ENCODE data around the gene CELF2. TPM values are rescaled to one million over a fixed set of nuclear protein-coding genes. Genes with fewer than 3 reads are reported as not detected.
"Not testable (repeated sequence)": the region's sequence is repeated elsewhere in the genome, so short reads cannot be mapped to it uniquely, and the experiment has no call there.

The CELF2 gene
- total RNA-seq, 4 donors from 2014 or later = 27.0 to 44.1 (median 31.3) TPM

DNA sequence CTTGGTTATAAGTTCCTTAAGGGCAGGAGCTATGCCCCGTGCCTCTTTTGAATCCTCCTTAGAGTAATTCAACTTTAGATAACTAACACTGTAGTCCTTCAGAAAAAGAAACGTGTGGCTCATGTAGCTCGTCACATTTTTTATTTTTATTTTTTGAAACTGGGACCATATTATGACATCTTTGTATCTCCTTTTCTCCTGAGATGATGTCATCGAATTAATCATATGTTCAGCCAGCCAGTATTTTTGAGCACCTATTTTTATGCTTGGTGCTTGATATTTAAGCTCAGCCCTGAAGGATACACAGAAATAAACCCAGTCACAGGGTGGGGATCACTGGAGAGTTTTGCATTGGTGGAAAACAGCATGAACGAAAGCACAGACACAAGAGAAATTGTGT is 22.6 kb upstream of the CELF2 start:
- WGBS, 2 donors (ENCODE audit: low coverage in 1 of 2) = 87 to 98% methylated on average over 5 of the region's 5 CpGs

DNA sequence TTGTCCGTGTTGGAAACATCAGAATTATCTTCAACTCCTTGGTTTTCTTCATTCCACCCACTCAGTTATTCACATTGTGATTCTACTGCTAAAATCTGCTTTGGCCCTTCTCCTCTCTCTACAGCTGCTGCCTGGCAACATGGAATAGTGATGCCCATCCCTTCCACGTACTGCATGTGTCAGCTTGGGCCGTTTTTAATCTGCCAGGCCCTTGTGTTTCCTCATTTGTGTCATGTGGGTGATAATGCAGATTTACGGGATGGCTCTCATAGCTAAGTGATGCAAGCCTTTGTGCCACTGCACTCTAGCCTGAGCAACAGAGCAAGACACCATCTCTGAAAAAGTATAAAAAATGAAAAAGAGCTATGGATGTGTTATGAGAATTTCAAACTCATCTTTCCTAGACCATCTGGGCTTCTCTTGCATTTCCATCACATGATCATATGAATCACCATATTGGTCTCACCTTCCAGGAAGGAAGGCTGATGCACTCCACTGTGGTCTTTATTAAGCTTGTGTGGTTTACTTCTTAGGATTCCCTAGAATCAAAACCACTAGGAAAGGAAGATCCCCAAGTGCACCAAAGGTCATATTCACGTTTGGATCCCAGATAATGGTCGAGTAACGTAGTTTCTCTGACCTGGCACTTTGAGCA is 20.6 kb upstream of the CELF2 start:
- H3K36me3 ChIP-seq = no peaks in the 10 kb centered on the region
- H3K27ac ChIP-seq = no peak overlapping the region
- no peak for DNase-seq
- intact Hi-C loops (cut with DNase I; ENCODE audit: low total_unique reads) (no loop called here), in situ Hi-C loops (cut with MboI; ENCODE audit: low pct_ligation_motif_present in 1 of 4, low pct_unique_long_range_greater_than_20kb in 1 of 4, low sequenced_read_pairs in 3 of 4) (no loop called here)
- WGBS, 2 donors (ENCODE audit: low coverage in 1 of 2) = 71 to 87% methylated on average over 7 of the region's 7 CpGs
- no peaks in the 10 kb centered on the region for H3K4me1 ChIP-seq
- no peak overlapping the region for H3K4me3 ChIP-seq
- no peaks in the 10 kb centered on the region for H3K27me3 ChIP-seq
- no peaks in the 10 kb centered on the region for H3K9me3 ChIP-seq
- TF ChIP-seq POLR2A (IDR thresholded peaks at IDR 0.05) = no peak

More for the DNA sequence above, 22.6 kb upstream of the CELF2 start:
- Histone ChIP-seq H3K36me3 (no peaks in the 10 kb centered on the region), H3K4me3 (no peak overlapping the region), H3K9me3 (no peaks in the 10 kb centered on the region), H3K27me3 (no peaks in the 10 kb centered on the region), H3K27ac (no peak overlapping the region), H3K4me1 (no peaks in the 10 kb centered on the region)
- in situ Hi-C loops (cut with MboI; ENCODE audit: low pct_ligation_motif_present in 1 of 4, low pct_unique_long_range_greater_than_20kb in 1 of 4, low sequenced_read_pairs in 3 of 4) (no loop called here), intact Hi-C loops (cut with DNase I; ENCODE audit: low total_unique reads) (no loop called here)
- DNase-seq = no peak
- no peak for TF ChIP-seq EP300 (IDR thresholded peaks at IDR 0.05; ENCODE audit: low read depth)
- TF ChIP-seq POLR2A (IDR thresholded peaks at IDR 0.05) = no peak
- no peak for TF ChIP-seq CTCF (IDR thresholded peaks at IDR 0.05)
- no peak for TF ChIP-seq POLR2AphosphoS5 (IDR thresholded peaks at IDR 0.05)

DNA sequence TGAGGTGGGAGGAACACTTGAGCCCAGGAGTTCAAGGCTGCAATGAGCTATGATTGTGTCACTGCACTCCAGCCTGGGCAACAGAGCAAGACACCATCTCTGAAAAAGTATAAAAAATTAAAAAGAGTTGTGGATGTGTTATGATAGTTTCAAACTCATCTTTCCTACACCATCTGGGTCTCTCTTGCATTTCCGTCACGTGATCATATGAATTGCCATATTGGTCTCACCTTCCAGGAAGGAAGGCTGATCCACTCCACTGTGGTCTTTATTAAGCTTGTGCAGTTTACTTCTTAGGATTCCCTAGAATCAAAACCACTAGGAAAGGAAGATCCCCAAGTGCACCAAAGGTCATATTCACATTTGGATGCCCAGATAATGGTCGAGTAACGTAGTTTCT is 18.2 kb upstream of the CELF2 start:
- H3K4me3 ChIP-seq; H3K4me1 ChIP-seq; H3K36me3 ChIP-seq; DNase-seq; H3K27ac ChIP-seq; intact Hi-C loops (cut with DNase I; ENCODE audit: low total_unique reads); H3K9me3 ChIP-seq; H3K27me3 ChIP-seq; in situ Hi-C loops (cut with MboI; ENCODE audit: low pct_ligation_motif_present in 1 of 4, low pct_unique_long_range_greater_than_20kb in 1 of 4, low sequenced_read_pairs in 3 of 4): not testable (repeated sequence)
- WGBS, 2 donors (ENCODE audit: low coverage in 1 of 2) = 96 to 100% methylated on average over 4 of the region's 4 CpGs

DNA sequence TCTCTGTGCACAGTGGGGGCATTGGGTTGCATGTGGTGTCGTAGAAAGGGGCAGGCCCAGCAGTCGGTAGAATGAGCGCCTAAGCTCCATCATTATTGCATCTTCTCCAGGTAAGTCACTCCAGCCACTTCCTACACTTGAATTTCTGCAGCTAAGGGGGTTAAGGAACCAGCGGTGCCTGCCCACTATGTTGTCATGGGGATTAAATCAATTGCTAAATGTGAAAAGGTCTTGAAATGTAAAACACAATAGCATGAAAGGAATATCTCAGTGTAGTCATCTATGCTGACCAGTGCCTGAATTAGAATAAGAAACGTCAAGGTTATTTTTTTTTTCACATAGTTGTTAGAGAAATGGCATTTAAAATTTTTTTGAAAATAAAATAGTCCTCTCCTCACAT is 15.2 kb upstream of the CELF2 start:
- no peaks in the 10 kb centered on the region for H3K27me3 ChIP-seq
- TF ChIP-seq EP300 (IDR thresholded peaks at IDR 0.05; ENCODE audit: low read depth) = no peak
- TF ChIP-seq POLR2AphosphoS5 (IDR thresholded peaks at IDR 0.05) = no peak
- no peak for TF ChIP-seq POLR2A (IDR thresholded peaks at IDR 0.05)
- no peak for TF ChIP-seq CTCF (IDR thresholded peaks at IDR 0.05)
- no peak for DNase-seq
- H3K4me1 ChIP-seq = no peaks in the 10 kb centered on the region
- H3K36me3 ChIP-seq = no peaks in the 10 kb centered on the region
- H3K9me3 ChIP-seq = no peaks in the 10 kb centered on the region
- WGBS, 2 donors (ENCODE audit: low coverage in 1 of 2) = 64 to 91% methylated on average over 2 to 5 of the region's 5 CpGs
- no peak overlapping the region for H3K27ac ChIP-seq
- in situ Hi-C loops (cut with MboI; ENCODE audit: low pct_ligation_motif_present in 1 of 4, low pct_unique_long_range_greater_than_20kb in 1 of 4, low sequenced_read_pairs in 3 of 4) (no loop called here), intact Hi-C loops (cut with DNase I; ENCODE audit: low total_unique reads) (no loop called here)
- H3K4me3 ChIP-seq = no peak overlapping the region

- 37 to 52% methylated on average over 3 of the region's 3 CpGs for WGBS, 2 donors (ENCODE audit: low coverage in 1 of 2)
- no peak for TF ChIP-seq POLR2AphosphoS5 (IDR thresholded peaks at IDR 0.05)
- TF ChIP-seq CTCF (IDR thresholded peaks at IDR 0.05) = no peak
- TF ChIP-seq POLR2A (IDR thresholded peaks at IDR 0.05) = no peak
- TF ChIP-seq EP300 (IDR thresholded peaks at IDR 0.05; ENCODE audit: low read depth) = no peak
- Histone ChIP-seq H3K36me3 (no peaks in the 10 kb centered on the region), H3K9me3 (no peaks in the 10 kb centered on the region), H3K4me1 (no peaks in the 10 kb centered on the region), H3K27me3 (no peaks in the 10 kb centered on the region), H3K4me3 (no peak overlapping the region), H3K27ac (no peak overlapping the region)
- no peak for DNase-seq
- intact Hi-C loops (cut with DNase I; ENCODE audit: low total_unique reads) (no loop called here), in situ Hi-C loops (cut with MboI; ENCODE audit: low pct_ligation_motif_present in 1 of 4, low pct_unique_long_range_greater_than_20kb in 1 of 4, low sequenced_read_pairs in 3 of 4) (no loop called here)
Observed at GRCh38 chr10:11002916-11003315, 14.8 kb upstream of the CELF2 start.
